ENCODE measurements around the gene LPCAT1. TPM values are rescaled to one million over a fixed set of nuclear protein-coding genes. Genes with fewer than 3 reads are reported as not detected.

LPCAT1 gene
- polyA plus RNA-seq, 4 donors, result 4.5 to 22.3 (median 7.5) TPM

DNA sequence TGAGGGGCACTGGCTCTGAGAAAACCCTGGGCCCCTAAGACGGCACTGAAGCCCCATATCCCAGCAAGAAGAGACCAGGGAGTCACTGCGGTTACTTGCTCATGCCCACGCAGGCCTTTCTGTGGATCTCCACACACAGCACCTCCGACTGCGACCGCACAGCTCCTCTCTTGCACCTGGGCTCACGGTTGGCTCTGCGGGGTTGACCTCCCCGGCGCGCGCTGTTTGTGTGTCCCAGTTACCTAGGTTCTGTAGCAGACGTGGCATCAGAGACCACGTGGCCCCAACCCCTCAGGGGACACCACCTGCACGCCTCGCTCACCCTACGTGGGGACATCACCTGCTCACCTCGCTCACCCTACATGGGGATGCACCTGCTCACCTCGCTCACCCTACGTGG lies 12.7 kb downstream of the LPCAT1 start:
- FAIRE-seq, result no peak
- Histone ChIP-seq H3K27me3 (ENCODE audit: control insufficient read depth in 3 of 3, insufficient read depth in 3 of 3, low read length in 3 of 3) (no peaks in the 10 kb centered on the region), H3K27ac (ENCODE audit: low read depth in 1 of 3, low read length in 2 of 3) (no peak overlapping the region), H3K9me3 (ENCODE audit: control insufficient read depth in 2 of 2, insufficient read depth in 1 of 2, low read depth in 1 of 2, low read length in 1 of 2) (no peaks in the 10 kb centered on the region), H3K4me1 (ENCODE audit: control insufficient read depth in 3 of 3, insufficient read depth in 2 of 3, low read depth in 1 of 3, low read length in 2 of 3) (no peaks in the 10 kb centered on the region), H3K36me3 (ENCODE audit: control insufficient read depth in 3 of 3, insufficient read depth in 2 of 3, low read depth in 1 of 3, low read length in 3 of 3) (peaks cover 0 to 30% (median 8%) of the 10 kb centered on the region in 3 donors), H3K4me3 (ENCODE audit: low read depth in 1 of 3, low read length in 3 of 3) (no peak overlapping the region)
- no peak for DNase-seq
- WGBS, 3 donors, result 86 to 95% (median 92%) methylated on average over 20 of the region's 20 CpGs

GRCh38 chr5:1510631-1511030 lies 13.1 kb downstream of the LPCAT1 start:
- no peak for FAIRE-seq
- Histone ChIP-seq H3K4me1 (ENCODE audit: control insufficient read depth in 3 of 3, insufficient read depth in 2 of 3, low read depth in 1 of 3, low read length in 2 of 3) (no peaks in the 10 kb centered on the region), H3K36me3 (ENCODE audit: control insufficient read depth in 3 of 3, insufficient read depth in 2 of 3, low read depth in 1 of 3, low read length in 3 of 3) (peaks cover 0 to 30% (median 8%) of the 10 kb centered on the region in 3 donors), H3K9me3 (ENCODE audit: control insufficient read depth in 2 of 2, insufficient read depth in 1 of 2, low read depth in 1 of 2, low read length in 1 of 2) (no peaks in the 10 kb centered on the region), H3K4me3 (ENCODE audit: low read depth in 1 of 3, low read length in 3 of 3) (no peak overlapping the region), H3K27me3 (ENCODE audit: control insufficient read depth in 3 of 3, insufficient read depth in 3 of 3, low read length in 3 of 3) (no peaks in the 10 kb centered on the region), H3K27ac (ENCODE audit: low read depth in 1 of 3, low read length in 2 of 3) (no peak overlapping the region)
- DNase-seq, result no peak
- WGBS, 3 donors, result 92 to 97% (median 93%) methylated on average over 11 of the region's 11 CpGs

GRCh38 chr5:1510151-1510561 lies 13.6 kb downstream of the LPCAT1 start:
- H3K4me3 ChIP-seq (ENCODE audit: low read depth in 1 of 3, low read length in 3 of 3), result no peak overlapping the region
- H3K27ac ChIP-seq (ENCODE audit: low read depth in 1 of 3, low read length in 2 of 3), result no peak overlapping the region
- DNase-seq (no peak), FAIRE-seq (no peak)
- 90 to 95% (median 95%) methylated on average over 18 of the region's 18 CpGs for WGBS, 3 donors
- peaks cover 0 to 30% (median 8%) of the 10 kb centered on the region in 3 donors for H3K36me3 ChIP-seq (ENCODE audit: control insufficient read depth in 3 of 3, insufficient read depth in 2 of 3, low read depth in 1 of 3, low read length in 3 of 3)
- H3K9me3 ChIP-seq (ENCODE audit: control insufficient read depth in 2 of 2, insufficient read depth in 1 of 2, low read depth in 1 of 2, low read length in 1 of 2), result no peaks in the 10 kb centered on the region
- H3K27me3 ChIP-seq (ENCODE audit: control insufficient read depth in 3 of 3, insufficient read depth in 3 of 3, low read length in 3 of 3), result no peaks in the 10 kb centered on the region
- H3K4me1 ChIP-seq (ENCODE audit: control insufficient read depth in 3 of 3, insufficient read depth in 2 of 3, low read depth in 1 of 3, low read length in 2 of 3), result no peaks in the 10 kb centered on the region

- 92 to 95% (median 94%) methylated on average over 30 of the region's 30 CpGs for WGBS, 3 donors
- H3K4me3 ChIP-seq (ENCODE audit: low read depth in 1 of 3, low read length in 3 of 3), result no peak overlapping the region
- H3K4me1 ChIP-seq (ENCODE audit: control insufficient read depth in 3 of 3, insufficient read depth in 2 of 3, low read depth in 1 of 3, low read length in 2 of 3), result no peaks in the 10 kb centered on the region
- FAIRE-seq (no peak), DNase-seq (no peak)
- no peak overlapping the region for H3K27ac ChIP-seq (ENCODE audit: low read depth in 1 of 3, low read length in 2 of 3)
- peaks cover 0 to 29% (median 8%) of the 10 kb centered on the region in 3 donors for H3K36me3 ChIP-seq (ENCODE audit: control insufficient read depth in 3 of 3, insufficient read depth in 2 of 3, low read depth in 1 of 3, low read length in 3 of 3)
- H3K27me3 ChIP-seq (ENCODE audit: control insufficient read depth in 3 of 3, insufficient read depth in 3 of 3, low read length in 3 of 3), result no peaks in the 10 kb centered on the region
- H3K9me3 ChIP-seq (ENCODE audit: control insufficient read depth in 2 of 2, insufficient read depth in 1 of 2, low read depth in 1 of 2, low read length in 1 of 2), result no peaks in the 10 kb centered on the region
Observed at GRCh38 chr5:1509346-1510085, 14.2 kb downstream of the LPCAT1 start.

GRCh38 chr5:1508659-1509290 lies 15.0 kb downstream of the LPCAT1 start:
- no peaks in the 10 kb centered on the region for H3K27me3 ChIP-seq (ENCODE audit: control insufficient read depth in 3 of 3, insufficient read depth in 3 of 3, low read length in 3 of 3)
- no peak overlapping the region for H3K4me3 ChIP-seq (ENCODE audit: low read depth in 1 of 3, low read length in 3 of 3)
- no peak overlapping the region for H3K27ac ChIP-seq (ENCODE audit: low read depth in 1 of 3, low read length in 2 of 3)
- FAIRE-seq (no peak), DNase-seq (no peak)
- H3K9me3 ChIP-seq (ENCODE audit: control insufficient read depth in 2 of 2, insufficient read depth in 1 of 2, low read depth in 1 of 2, low read length in 1 of 2), result no peaks in the 10 kb centered on the region
- H3K36me3 ChIP-seq (ENCODE audit: control insufficient read depth in 3 of 3, insufficient read depth in 2 of 3, low read depth in 1 of 3, low read length in 3 of 3), result peaks cover 0 to 25% (median 8%) of the 10 kb centered on the region in 3 donors
- WGBS, 3 donors, result 91 to 95% (median 93%) methylated on average over 30 of the region's 30 CpGs
- H3K4me1 ChIP-seq (ENCODE audit: control insufficient read depth in 3 of 3, insufficient read depth in 2 of 3, low read depth in 1 of 3, low read length in 2 of 3), result no peaks in the 10 kb centered on the region

DNA sequence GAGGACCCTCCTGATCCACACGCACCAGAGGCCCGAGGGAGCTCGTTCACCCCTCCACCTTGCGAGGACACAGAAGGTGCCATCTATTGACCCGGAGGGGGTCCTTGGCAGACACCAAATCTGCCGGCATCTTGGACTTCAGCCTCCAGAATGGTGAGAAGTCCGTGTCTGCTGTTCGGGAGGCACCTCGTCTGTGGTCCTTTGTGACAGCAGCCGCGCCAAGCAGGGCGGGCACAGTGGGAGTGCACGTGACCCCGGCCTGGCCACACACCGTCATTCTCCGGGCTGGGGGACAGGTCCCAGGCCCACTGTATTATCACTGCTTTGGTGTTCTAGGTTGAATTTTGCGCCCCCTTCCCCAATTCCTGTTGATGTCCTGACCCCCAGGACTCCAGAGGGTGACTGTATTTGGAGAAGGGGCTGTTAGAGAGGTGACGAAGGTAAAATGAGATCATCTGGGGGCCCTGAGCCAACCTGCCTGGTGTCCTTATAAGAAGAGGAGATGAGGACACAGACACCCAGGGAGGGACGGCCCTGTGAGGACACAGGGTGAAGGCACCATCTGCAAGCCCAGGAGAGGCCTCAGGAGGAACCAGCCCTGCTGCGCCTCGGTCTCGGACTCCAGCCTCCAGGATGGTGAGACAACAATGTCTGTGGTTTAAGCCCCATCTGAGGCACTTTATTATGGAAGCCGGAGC lies 15.7 kb downstream of the LPCAT1 start:
- Histone ChIP-seq H3K27me3 (ENCODE audit: control insufficient read depth in 3 of 3, insufficient read depth in 3 of 3, low read length in 3 of 3) (no peaks in the 10 kb centered on the region), H3K4me1 (ENCODE audit: control insufficient read depth in 3 of 3, insufficient read depth in 2 of 3, low read depth in 1 of 3, low read length in 2 of 3) (no peaks in the 10 kb centered on the region), H3K36me3 (ENCODE audit: control insufficient read depth in 3 of 3, insufficient read depth in 2 of 3, low read depth in 1 of 3, low read length in 3 of 3) (peaks cover 0 to 25% (median 8%) of the 10 kb centered on the region in 3 donors), H3K9me3 (ENCODE audit: control insufficient read depth in 2 of 2, insufficient read depth in 1 of 2, low read depth in 1 of 2, low read length in 1 of 2) (no peaks in the 10 kb centered on the region), H3K4me3 (ENCODE audit: low read depth in 1 of 3, low read length in 3 of 3) (no peak overlapping the region), H3K27ac (ENCODE audit: low read depth in 1 of 3, low read length in 2 of 3) (no peak overlapping the region)
- WGBS, 3 donors, result 92 to 93% (median 92%) methylated on average over 21 to 23 of the region's 23 CpGs
- DNase-seq (no peak), FAIRE-seq (no peak)

DNA sequence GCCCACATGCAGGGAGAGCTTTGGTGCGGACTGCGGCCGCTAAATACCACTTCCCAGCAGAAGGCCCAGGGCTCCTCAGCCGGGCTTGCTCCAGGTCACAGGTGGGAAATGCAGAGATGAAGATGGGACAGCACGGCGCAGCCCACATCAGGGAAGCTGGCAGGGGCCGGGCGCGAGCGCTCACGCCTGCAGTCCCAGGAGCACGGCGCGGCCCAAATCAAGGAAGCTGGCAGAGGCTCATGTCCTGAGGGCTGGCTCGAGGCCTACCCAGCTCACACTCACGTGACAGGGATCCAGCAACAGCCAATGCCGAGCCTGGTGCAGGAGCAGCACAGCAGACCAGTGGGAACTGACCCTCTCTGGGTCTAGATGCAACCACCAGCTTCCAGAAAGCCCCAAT lies 16.3 kb downstream of the LPCAT1 start:
- 89 to 93% (median 93%) methylated on average over 17 of the region's 17 CpGs for WGBS, 3 donors
- H3K4me1 ChIP-seq (ENCODE audit: control insufficient read depth in 3 of 3, insufficient read depth in 2 of 3, low read depth in 1 of 3, low read length in 2 of 3), result no peaks in the 10 kb centered on the region
- no peak overlapping the region for H3K4me3 ChIP-seq (ENCODE audit: low read depth in 1 of 3, low read length in 3 of 3)
- DNase-seq (no peak), FAIRE-seq (no peak)
- H3K36me3 ChIP-seq (ENCODE audit: control insufficient read depth in 3 of 3, insufficient read depth in 2 of 3, low read depth in 1 of 3, low read length in 3 of 3), result peaks cover 0 to 24% (median 4%) of the 10 kb centered on the region in 3 donors
- H3K27ac ChIP-seq (ENCODE audit: low read depth in 1 of 3, low read length in 2 of 3), result no peak overlapping the region
- H3K9me3 ChIP-seq (ENCODE audit: control insufficient read depth in 2 of 2, insufficient read depth in 1 of 2, low read depth in 1 of 2, low read length in 1 of 2), result no peaks in the 10 kb centered on the region
- H3K27me3 ChIP-seq (ENCODE audit: control insufficient read depth in 3 of 3, insufficient read depth in 3 of 3, low read length in 3 of 3), result no peaks in the 10 kb centered on the region

DNA sequence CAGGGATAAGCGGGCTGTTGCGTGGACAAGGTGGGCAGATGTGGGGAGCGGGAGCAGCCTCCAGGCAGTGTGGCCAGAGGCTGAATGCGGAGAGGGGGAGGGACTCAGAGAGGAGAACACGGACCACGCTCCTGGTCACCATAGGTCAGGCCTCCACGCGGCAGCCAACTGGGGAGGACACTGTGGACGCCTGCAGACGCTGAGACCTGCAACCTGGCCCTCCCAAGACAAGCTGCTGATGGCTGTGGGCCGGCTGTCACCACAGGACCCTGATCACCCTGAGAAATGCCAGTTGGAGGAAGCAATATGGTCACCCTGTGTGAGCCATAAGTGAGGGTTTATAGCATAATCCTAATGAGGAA lies 16.8 kb downstream of the LPCAT1 start:
- no peaks in the 10 kb centered on the region for H3K4me1 ChIP-seq (ENCODE audit: control insufficient read depth in 3 of 3, insufficient read depth in 2 of 3, low read depth in 1 of 3, low read length in 2 of 3)
- WGBS, 3 donors, result 95 to 98% (median 96%) methylated on average over 11 of the region's 11 CpGs

More for the DNA sequence above, 16.8 kb downstream of the LPCAT1 start:
- DNase-seq (no peak), FAIRE-seq (no peak)
- Histone ChIP-seq H3K27ac (ENCODE audit: low read depth in 1 of 3, low read length in 2 of 3) (no peak overlapping the region), H3K9me3 (ENCODE audit: control insufficient read depth in 2 of 2, insufficient read depth in 1 of 2, low read depth in 1 of 2, low read length in 1 of 2) (no peaks in the 10 kb centered on the region), H3K4me3 (ENCODE audit: low read depth in 1 of 3, low read length in 3 of 3) (no peak overlapping the region), H3K27me3 (ENCODE audit: control insufficient read depth in 3 of 3, insufficient read depth in 3 of 3, low read length in 3 of 3) (no peaks in the 10 kb centered on the region), H3K36me3 (ENCODE audit: control insufficient read depth in 3 of 3, insufficient read depth in 2 of 3, low read depth in 1 of 3, low read length in 3 of 3) (peaks cover 0 to 19% (median 2%) of the 10 kb centered on the region in 3 donors)

All from small intestine (tissue), 7 donors.